Measurements from ENCODE around the gene SEZ6L.

SEZ6L gene

GRCh38 chr22:26367402-26368245 lies 198.4 kb downstream of the SEZ6L start:
- ChIA-PET POLR2A (no interaction called here), CTCF (interaction anchor here (0.6 to 12.9 kb wide), 32 partner anchors 10 to 1166 kb away, joined by 3 to 289 read pairs (median 5); partner anchors contain the start of genes ASPHD2, HPS4 and SRRD)
- no peak overlapping the region for H3K4me3 ChIP-seq (ENCODE audit: low read depth, low read length)
- DNase-seq (ENCODE audit: low read depth, low spot score), result no peak
- peak; percentile 68 for TF ChIP-seq CTCF (IDR thresholded peaks at IDR 0.05; ENCODE audit: insufficient read depth, low read length, missing control alignments)

- POLR2A ChIA-PET, result no interaction called here
- no peak for DNase-seq (ENCODE audit: low read depth, low spot score)
- CTCF ChIA-PET, result interaction anchor here (1.1 to 1.6 kb wide), 3 partner anchors 9 to 89 kb away, joined by 3 to 11 read pairs (median 5); no protein-coding TSS in a partner anchor
- H3K4me3 ChIP-seq (ENCODE audit: low read depth, low read length), result no peak overlapping the region
- TF ChIP-seq CTCF (IDR thresholded peaks at IDR 0.05; ENCODE audit: insufficient read depth, low read length, missing control alignments), result no peak
Measured at GRCh38 chr22:26372890-26373289, 203.6 kb downstream of the SEZ6L start.

GRCh38 chr22:26374391-26375026 lies 205.2 kb downstream of the SEZ6L start:
- no peak for TF ChIP-seq CTCF (IDR thresholded peaks at IDR 0.05; ENCODE audit: insufficient read depth, low read length, missing control alignments)
- POLR2A ChIA-PET, result no interaction called here
- CTCF ChIA-PET, result interaction anchor here (1.1 to 8.5 kb wide), 5 partner anchors 10 to 87 kb away, joined by 3 to 137 read pairs (median 3); no protein-coding TSS in a partner anchor
- no peak overlapping the region for H3K4me3 ChIP-seq (ENCODE audit: low read depth, low read length)
- no peak for DNase-seq (ENCODE audit: low read depth, low spot score)

- POLR2A ChIA-PET, result no interaction called here
- DNase-seq (ENCODE audit: low read depth, low spot score), result no peak
- CTCF ChIA-PET, result interaction anchor here (1.2 to 8.5 kb wide), 4 partner anchors 12 to 289 kb away, joined by 5 to 137 read pairs (median 9); no protein-coding TSS in a partner anchor
- H3K4me3 ChIP-seq (ENCODE audit: low read depth, low read length), result no peak overlapping the region
- TF ChIP-seq CTCF (IDR thresholded peaks at IDR 0.05; ENCODE audit: insufficient read depth, low read length, missing control alignments), result no peak
Measured at GRCh38 chr22:26377170-26377830, 208.0 kb downstream of the SEZ6L start.

- ChIA-PET CTCF (interaction anchor here (1.3 to 8.5 kb wide), 4 partner anchors 16 to 80 kb away, joined by 4 to 137 read pairs (median 6); no protein-coding TSS in a partner anchor), POLR2A (no interaction called here)
- no peak for DNase-seq (ENCODE audit: low read depth, low spot score)
- TF ChIP-seq CTCF (IDR thresholded peaks at IDR 0.05; ENCODE audit: insufficient read depth, low read length, missing control alignments), result no peak
- no peak overlapping the region for H3K4me3 ChIP-seq (ENCODE audit: low read depth, low read length)
Measured at GRCh38 chr22:26380072-26380830, 211.0 kb downstream of the SEZ6L start.

Data from AG04449 (cell line).